Astrocyte of the spinal cord (primary cell): ENCODE results near the gene P2RY8.

Experiments used
- DNase-seq: peaks from one replicate; pipeline ENCODE4 v3.0.0; 2011; ENCODE audit warnings: low read depth, low spot score
- H3K4me3 ChIP-seq: 2 replicates; pipeline ENCODE4 v1.5.1; 2011; ENCODE audit warnings: low read depth, mild to moderate bottlenecking, low read length, moderate library complexity
- in situ Hi-C: cut with HindIII; loops from 2 replicates; pipeline ENCODE4 v1.10.0; 2017; ENCODE audit warnings: low sequenced_read_pairs
- TF ChIP-seq, protein P1 (sequence below): IDR thresholded peaks from 2 replicates; pipeline ENCODE4 v1.5.1; 2012; ENCODE audit warnings: low read depth, mild to moderate bottlenecking, low read length, inconsistent platforms

P2RY8 gene

GRCh38 chrX:1511829-1512228 is 25.2 kb downstream of the P2RY8 start:
- no peak overlapping the region for H3K4me3 ChIP-seq
- TF ChIP-seq, protein P1, sequence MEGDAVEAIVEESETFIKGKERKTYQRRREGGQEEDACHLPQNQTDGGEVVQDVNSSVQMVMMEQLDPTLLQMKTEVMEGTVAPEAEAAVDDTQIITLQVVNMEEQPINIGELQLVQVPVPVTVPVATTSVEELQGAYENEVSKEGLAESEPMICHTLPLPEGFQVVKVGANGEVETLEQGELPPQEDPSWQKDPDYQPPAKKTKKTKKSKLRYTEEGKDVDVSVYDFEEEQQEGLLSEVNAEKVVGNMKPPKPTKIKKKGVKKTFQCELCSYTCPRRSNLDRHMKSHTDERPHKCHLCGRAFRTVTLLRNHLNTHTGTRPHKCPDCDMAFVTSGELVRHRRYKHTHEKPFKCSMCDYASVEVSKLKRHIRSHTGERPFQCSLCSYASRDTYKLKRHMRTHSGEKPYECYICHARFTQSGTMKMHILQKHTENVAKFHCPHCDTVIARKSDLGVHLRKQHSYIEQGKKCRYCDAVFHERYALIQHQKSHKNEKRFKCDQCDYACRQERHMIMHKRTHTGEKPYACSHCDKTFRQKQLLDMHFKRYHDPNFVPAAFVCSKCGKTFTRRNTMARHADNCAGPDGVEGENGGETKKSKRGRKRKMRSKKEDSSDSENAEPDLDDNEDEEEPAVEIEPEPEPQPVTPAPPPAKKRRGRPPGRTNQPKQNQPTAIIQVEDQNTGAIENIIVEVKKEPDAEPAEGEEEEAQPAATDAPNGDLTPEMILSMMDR = no peak
- DNase-seq = no peak
- in situ Hi-C loops = no loop called here

DNA sequence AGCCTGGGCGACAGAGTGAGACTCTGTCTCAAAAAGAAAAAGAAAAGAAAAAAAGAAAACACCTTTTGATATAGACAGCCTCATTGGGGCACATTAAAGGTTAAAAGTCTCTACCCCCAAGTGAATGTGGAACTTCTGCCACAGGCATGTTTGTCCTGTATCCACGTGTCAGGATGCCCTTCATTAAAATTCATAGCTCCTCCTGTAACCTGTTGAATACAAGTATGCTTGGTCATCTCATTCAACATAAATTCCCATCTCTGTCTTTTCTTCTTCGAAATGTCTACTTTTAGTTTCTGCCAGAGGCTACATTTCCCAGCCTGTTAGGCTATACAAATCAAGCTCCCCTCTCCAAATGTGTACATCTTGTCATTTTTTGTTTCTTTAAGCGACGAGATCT is 25.8 kb downstream of the P2RY8 start:
- DNase-seq = no peak
- no peak overlapping the region for H3K4me3 ChIP-seq
- in situ Hi-C loops = no loop called here
- TF ChIP-seq, protein P1 = no peak

GRCh38 chrX:1507511-1508463 is 29.2 kb downstream of the P2RY8 start:
- in situ Hi-C loops = no loop called here
- no peak for DNase-seq
- H3K4me3 ChIP-seq = no peak overlapping the region
- TF ChIP-seq, protein P1 = no peak

- no peak overlapping the region for H3K4me3 ChIP-seq
- in situ Hi-C loops = no loop called here
- TF ChIP-seq, protein P1 = no peak
- no peak for DNase-seq
These were observed 30.1 kb downstream of the P2RY8 start for GRCh38 chrX:1506916-1507315.

DNA sequence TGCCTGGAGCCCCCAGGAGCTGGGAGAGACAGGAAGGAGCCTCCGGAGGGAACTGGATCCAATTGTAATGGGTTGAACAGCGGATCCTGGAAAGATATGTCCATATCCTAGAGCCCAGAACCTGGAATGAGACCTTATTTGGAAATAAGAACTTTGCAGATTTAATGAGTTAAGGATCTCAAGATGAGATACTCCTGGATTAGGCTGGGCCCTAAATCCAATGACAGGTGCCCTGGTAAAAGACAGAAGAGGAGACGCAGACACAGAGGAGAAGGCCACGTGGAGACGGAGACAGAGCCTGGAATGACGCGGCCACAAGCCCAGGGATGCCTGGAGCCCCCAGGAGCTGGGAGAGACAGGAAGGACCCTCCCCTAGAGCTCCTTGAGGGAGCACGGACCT is 34.1 kb downstream of the P2RY8 start:
- in situ Hi-C loops = no loop called here
- TF ChIP-seq, protein P1 = no peak
- no peak for DNase-seq
- H3K4me3 ChIP-seq = no peak overlapping the region

- in situ Hi-C loops = no loop called here
- no peak for DNase-seq
- TF ChIP-seq, protein P1 = no peak
- no peak overlapping the region for H3K4me3 ChIP-seq
These were observed 34.7 kb downstream of the P2RY8 start for GRCh38 chrX:1502241-1502640.
